HepG2 (cell line): ENCODE data around the gene DENND5B. TPM values are rescaled to one million over a fixed set of nuclear protein-coding genes. Genes with fewer than 3 reads are reported as not detected.

Source experiments
- AGO1 ChIP-seq: fragments of 200-400 bp; formaldehyde crosslinking; IDR thresholded peaks from 2 replicates; pipeline ENCODE4 v1.6.1; 2017; ENCODE audit warnings: mild to moderate bottlenecking, low read depth, low read length, moderate library complexity; ENCODE audit not compliant: poor library complexity, severe bottlenecking
- AGO2 ChIP-seq: fragments of 200-400 bp; formaldehyde crosslinking; optimal IDR thresholded peaks from 2 replicates; pipeline ENCODE3; 2017; ENCODE audit warnings: mild to moderate bottlenecking, low read depth, low read length, moderate library complexity
- HDAC1 ChIP-seq: sonication (generic); formaldehyde crosslinking; IDR thresholded peaks from 2 replicates; pipeline ENCODE4 v1.5.1; 2020; ENCODE audit warnings: mild to moderate bottlenecking, missing genetic modification reagents
- KDM5A ChIP-seq: fragments of 200-600 bp; sonication (generic); IDR thresholded peaks from 2 replicates; pipeline ENCODE4 v1.7.0; 2018; ENCODE audit warnings: antibody characterized with exemption, mild to moderate bottlenecking, low read length, borderline replicate concordance
- STAG1 ChIP-seq: sonication (generic); formaldehyde crosslinking; IDR thresholded peaks from 2 replicates; pipeline ENCODE4 v1.4.0; 2020; ENCODE audit warnings: missing genetic modification reagents
- polyA plus RNA-seq, 8 experiments: library from polyadenylated mRNA; depleted of rRNA in 3 of 8; stranded (reverse) in 7 of 8; unstranded in 1 of 8; fragments of >200 nt; fragmentation: Illumina TruSeq in 4 of 8; extraction: Trizol in 4 of 8; gene quantifications; 2 replicates each; pipeline versions ENCODE4 v1.2.1 to v1.2.3, GENCODE V29; 2011 to 2016; ENCODE audit warnings: low read depth in 4 of 8, missing spikeins in 1 of 8, mixed read lengths in 1 of 8; ENCODE audit not compliant: insufficient read depth in 1 of 8
- total RNA-seq, 5 experiments: library from RNA; depleted of rRNA; stranded (reverse); fragments of >200 nt; fragmentation: Illumina TruSeq; extraction: Trizol; gene quantifications; 2 replicates each; pipeline ENCODE4 v1.2.3, GENCODE V29; 2016; ENCODE audit warnings: low read depth in 1 of 5
- TF ChIP-seq, protein P1 (sequence below): IDR thresholded peaks from 2 replicates; pipeline ENCODE4 v1.6.1; 2012; ENCODE audit warnings: inconsistent platforms
- TF ChIP-seq, protein P2 (sequence below), 2 experiments: sonication (generic) in 1 of 2; formaldehyde crosslinking in 1 of 2; IDR thresholded peaks; 2 replicates each; pipeline versions ENCODE4 v1.6.1 to v1.9.0; 2014 to 2022; ENCODE audit warnings: antibody characterized with exemption in 1 of 2, borderline replicate concordance in 1 of 2, inconsistent platforms in 1 of 2, low read depth in 1 of 2, missing genetic modification reagents in 1 of 2
- TF ChIP-seq, protein P3 (sequence below): IDR thresholded peaks from 2 replicates; pipeline ENCODE4 v1.6.1; 2016; ENCODE audit warnings: missing compliant biosample characterization, missing genetic modification reagents, borderline replicate concordance
- TF ChIP-seq, protein P4 (sequence below): sonication (generic); formaldehyde crosslinking; IDR thresholded peaks from 2 replicates; pipeline ENCODE4 v1.8.1; 2023; ENCODE audit warnings: missing genetic modification reagents, inconsistent platforms, borderline replicate concordance
- TF ChIP-seq, protein P5 (sequence below): sonication (generic); formaldehyde crosslinking; IDR thresholded peaks from 2 replicates; pipeline ENCODE4 v1.8.1; 2023; ENCODE audit warnings: mild to moderate bottlenecking, missing genetic modification reagents
- TF ChIP-seq, protein P6 (sequence below): sonication (generic); formaldehyde crosslinking; IDR thresholded peaks from 2 replicates; pipeline ENCODE4 v1.4.0; 2020; ENCODE audit warnings: missing genetic modification reagents, borderline replicate concordance
- TF ChIP-seq, protein P7 (sequence below): sonication (generic); formaldehyde crosslinking; IDR thresholded peaks from 2 replicates; pipeline ENCODE4 v1.9.0; 2021; ENCODE audit warnings: missing genetic modification reagents, mild to moderate bottlenecking, borderline replicate concordance

DENND5B gene
- total and polyA plus RNA-seq, 2 of the 13 experiments (the other 11 are each of a cell fraction or from before 2014, with no cell fraction given): 14.7 to 18.7 TPM

DNA sequence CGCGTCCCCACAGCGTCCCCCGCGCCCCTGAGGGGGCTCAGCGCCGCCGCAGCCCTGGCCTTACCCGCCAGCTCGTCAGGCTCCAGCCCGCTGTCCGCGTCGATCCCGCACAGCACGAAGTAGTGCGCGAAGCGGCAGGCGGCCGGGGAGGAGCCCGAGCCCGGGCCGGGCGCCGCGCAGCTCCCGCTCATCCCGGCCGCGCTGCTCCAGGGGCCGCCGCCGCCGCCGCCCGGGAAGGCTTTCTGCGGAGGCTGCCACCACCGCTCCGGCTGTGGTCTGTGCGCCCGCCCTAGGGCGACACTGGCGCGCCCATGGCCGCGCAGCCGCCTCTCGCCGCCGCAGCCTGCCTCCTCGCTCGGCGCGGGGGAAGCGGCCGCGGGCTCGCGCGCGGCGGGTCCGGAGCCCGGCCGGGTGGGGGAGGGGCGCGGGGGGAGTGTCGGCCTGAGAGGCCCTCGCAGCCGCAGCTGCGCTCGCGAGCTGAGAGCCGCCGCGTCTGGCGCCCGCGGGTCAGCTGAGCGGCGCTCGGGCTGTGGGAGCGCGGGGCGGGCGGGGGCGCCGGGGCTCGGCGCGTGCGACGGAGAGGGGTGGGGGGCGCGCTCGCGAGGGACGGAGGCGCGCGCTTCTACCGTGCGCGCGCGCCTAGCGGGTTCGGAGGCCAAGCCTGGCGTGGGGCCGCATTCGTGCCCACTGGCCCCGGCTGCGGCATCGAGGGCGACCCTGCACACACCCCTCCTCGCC is at the start of gene DENND5B (continued):
- TF ChIP-seq, protein P1, sequence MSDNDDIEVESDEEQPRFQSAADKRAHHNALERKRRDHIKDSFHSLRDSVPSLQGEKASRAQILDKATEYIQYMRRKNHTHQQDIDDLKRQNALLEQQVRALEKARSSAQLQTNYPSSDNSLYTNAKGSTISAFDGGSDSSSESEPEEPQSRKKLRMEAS: 0 out of 2 replicates have a peak, but pooled peaks have one; percentile 53
- peak; percentile 45; the same call in 1 of the 2 replicates for TF ChIP-seq KDM5A
- TF ChIP-seq, protein P2, sequence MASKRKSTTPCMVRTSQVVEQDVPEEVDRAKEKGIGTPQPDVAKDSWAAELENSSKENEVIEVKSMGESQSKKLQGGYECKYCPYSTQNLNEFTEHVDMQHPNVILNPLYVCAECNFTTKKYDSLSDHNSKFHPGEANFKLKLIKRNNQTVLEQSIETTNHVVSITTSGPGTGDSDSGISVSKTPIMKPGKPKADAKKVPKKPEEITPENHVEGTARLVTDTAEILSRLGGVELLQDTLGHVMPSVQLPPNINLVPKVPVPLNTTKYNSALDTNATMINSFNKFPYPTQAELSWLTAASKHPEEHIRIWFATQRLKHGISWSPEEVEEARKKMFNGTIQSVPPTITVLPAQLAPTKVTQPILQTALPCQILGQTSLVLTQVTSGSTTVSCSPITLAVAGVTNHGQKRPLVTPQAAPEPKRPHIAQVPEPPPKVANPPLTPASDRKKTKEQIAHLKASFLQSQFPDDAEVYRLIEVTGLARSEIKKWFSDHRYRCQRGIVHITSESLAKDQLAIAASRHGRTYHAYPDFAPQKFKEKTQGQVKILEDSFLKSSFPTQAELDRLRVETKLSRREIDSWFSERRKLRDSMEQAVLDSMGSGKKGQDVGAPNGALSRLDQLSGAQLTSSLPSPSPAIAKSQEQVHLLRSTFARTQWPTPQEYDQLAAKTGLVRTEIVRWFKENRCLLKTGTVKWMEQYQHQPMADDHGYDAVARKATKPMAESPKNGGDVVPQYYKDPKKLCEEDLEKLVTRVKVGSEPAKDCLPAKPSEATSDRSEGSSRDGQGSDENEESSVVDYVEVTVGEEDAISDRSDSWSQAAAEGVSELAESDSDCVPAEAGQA (IDR thresholded peaks at IDR 0.05; ENCODE audit: low read depth): no peak
- TF ChIP-seq, protein P2 (CRISPR knock-in tag; IDR thresholded peaks at IDR 0.05; ENCODE audit: borderline replicate concordance): 0 out of 2 replicates have a peak, but pooled peaks have one; percentile 20
- TF ChIP-seq, protein P3, sequence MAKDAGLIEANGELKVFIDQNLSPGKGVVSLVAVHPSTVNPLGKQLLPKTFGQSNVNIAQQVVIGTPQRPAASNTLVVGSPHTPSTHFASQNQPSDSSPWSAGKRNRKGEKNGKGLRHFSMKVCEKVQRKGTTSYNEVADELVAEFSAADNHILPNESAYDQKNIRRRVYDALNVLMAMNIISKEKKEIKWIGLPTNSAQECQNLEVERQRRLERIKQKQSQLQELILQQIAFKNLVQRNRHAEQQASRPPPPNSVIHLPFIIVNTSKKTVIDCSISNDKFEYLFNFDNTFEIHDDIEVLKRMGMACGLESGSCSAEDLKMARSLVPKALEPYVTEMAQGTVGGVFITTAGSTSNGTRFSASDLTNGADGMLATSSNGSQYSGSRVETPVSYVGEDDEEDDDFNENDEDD (CRISPR knock-in tag): peak; percentile 28; the same call in 1 of the 2 replicates
- TF ChIP-seq, protein P4, sequence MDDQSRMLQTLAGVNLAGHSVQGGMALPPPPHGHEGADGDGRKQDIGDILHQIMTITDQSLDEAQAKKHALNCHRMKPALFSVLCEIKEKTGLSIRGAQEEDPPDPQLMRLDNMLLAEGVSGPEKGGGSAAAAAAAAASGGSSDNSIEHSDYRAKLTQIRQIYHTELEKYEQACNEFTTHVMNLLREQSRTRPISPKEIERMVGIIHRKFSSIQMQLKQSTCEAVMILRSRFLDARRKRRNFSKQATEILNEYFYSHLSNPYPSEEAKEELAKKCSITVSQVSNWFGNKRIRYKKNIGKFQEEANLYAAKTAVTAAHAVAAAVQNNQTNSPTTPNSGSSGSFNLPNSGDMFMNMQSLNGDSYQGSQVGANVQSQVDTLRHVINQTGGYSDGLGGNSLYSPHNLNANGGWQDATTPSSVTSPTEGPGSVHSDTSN (CRISPR knock-in tag): no peak
- TF ChIP-seq, protein P5, sequence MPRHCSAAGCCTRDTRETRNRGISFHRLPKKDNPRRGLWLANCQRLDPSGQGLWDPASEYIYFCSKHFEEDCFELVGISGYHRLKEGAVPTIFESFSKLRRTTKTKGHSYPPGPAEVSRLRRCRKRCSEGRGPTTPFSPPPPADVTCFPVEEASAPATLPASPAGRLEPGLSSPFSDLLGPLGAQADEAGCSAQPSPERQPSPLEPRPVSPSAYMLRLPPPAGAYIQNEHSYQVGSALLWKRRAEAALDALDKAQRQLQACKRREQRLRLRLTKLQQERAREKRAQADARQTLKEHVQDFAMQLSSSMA (CRISPR knock-in tag): 0 out of 2 replicates have a peak, but pooled peaks have one; percentile 12
- TF ChIP-seq STAG1: no peak
- peak; percentile 18 for TF ChIP-seq AGO1
- TF ChIP-seq AGO2: peak; percentile 56
- TF ChIP-seq, protein P6, sequence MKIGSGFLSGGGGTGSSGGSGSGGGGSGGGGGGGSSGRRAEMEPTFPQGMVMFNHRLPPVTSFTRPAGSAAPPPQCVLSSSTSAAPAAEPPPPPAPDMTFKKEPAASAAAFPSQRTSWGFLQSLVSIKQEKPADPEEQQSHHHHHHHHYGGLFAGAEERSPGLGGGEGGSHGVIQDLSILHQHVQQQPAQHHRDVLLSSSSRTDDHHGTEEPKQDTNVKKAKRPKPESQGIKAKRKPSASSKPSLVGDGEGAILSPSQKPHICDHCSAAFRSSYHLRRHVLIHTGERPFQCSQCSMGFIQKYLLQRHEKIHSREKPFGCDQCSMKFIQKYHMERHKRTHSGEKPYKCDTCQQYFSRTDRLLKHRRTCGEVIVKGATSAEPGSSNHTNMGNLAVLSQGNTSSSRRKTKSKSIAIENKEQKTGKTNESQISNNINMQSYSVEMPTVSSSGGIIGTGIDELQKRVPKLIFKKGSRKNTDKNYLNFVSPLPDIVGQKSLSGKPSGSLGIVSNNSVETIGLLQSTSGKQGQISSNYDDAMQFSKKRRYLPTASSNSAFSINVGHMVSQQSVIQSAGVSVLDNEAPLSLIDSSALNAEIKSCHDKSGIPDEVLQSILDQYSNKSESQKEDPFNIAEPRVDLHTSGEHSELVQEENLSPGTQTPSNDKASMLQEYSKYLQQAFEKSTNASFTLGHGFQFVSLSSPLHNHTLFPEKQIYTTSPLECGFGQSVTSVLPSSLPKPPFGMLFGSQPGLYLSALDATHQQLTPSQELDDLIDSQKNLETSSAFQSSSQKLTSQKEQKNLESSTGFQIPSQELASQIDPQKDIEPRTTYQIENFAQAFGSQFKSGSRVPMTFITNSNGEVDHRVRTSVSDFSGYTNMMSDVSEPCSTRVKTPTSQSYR (CRISPR knock-in tag): peak; percentile 87
- TF ChIP-seq HDAC1 (CRISPR knock-in tag): no peak
- TF ChIP-seq, protein P7, sequence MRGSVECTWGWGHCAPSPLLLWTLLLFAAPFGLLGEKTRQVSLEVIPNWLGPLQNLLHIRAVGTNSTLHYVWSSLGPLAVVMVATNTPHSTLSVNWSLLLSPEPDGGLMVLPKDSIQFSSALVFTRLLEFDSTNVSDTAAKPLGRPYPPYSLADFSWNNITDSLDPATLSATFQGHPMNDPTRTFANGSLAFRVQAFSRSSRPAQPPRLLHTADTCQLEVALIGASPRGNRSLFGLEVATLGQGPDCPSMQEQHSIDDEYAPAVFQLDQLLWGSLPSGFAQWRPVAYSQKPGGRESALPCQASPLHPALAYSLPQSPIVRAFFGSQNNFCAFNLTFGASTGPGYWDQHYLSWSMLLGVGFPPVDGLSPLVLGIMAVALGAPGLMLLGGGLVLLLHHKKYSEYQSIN (CRISPR knock-in tag): no peak
